H1 (cell line): Measurements from ENCODE around the gene UBR2. TPM values are rescaled to one million over a fixed set of nuclear protein-coding genes. Genes with fewer than 3 reads are reported as not detected.

Source experiments
- CTCF ChIA-PET: fragments of 300-600 bp; sonication (Branson Sonifier 250); formaldehyde crosslinking; loops from one replicate; lab custom pipeline; 2021; ENCODE audit not compliant: partially characterized antibody; lab: Charles Lee
- POLR2A ChIA-PET: fragments of 300-600 bp; sonication (Branson Sonifier 250); formaldehyde crosslinking; loops from one replicate; lab custom pipeline; 2021; ENCODE audit warnings: inconsistent platforms; ENCODE audit not compliant: partially characterized antibody; lab: Charles Lee
- DNase-seq, 2 experiments: peaks; one replicate each; pipeline versions ENCODE4 v3.0.0 to v3.0.0-alpha.2; 2010 to 2022; ENCODE audit warnings: low spot score in 2 of 2, low read depth in 1 of 2, mixed read lengths in 1 of 2
- FAIRE-seq: peaks from 2 replicates; lab custom pipeline; 2011; peaks lifted over from hg19 to GRCh38; lab: Jason Lieb, UNC
- H2AFZ ChIP-seq: 2 replicates; pipeline ENCODE4 v1.8.1; 2012; ENCODE audit warnings: low read length, inconsistent platforms
- H2AK5ac ChIP-seq: 2 replicates; pipeline ENCODE4 v1.6.1; 2013; ENCODE audit warnings: low read depth, low read length
- H2BK120ac ChIP-seq: replicated peaks from 2 replicates; pipeline ENCODE3; 2013; ENCODE audit warnings: low read depth, low read length, inconsistent platforms
- H2BK12ac ChIP-seq: 2 replicates; pipeline ENCODE4 v1.6.1; 2013; ENCODE audit warnings: low read depth, low read length
- H2BK15ac ChIP-seq: 2 replicates; pipeline ENCODE4 v1.6.1; 2013; ENCODE audit warnings: low read length
- H2BK20ac ChIP-seq: 2 replicates; pipeline ENCODE4 v1.6.1; 2013; ENCODE audit warnings: low read length
- H2BK5ac ChIP-seq: 2 replicates; pipeline ENCODE4 v1.6.1; 2013; ENCODE audit warnings: low read depth, low read length
- H3K14ac ChIP-seq: 2 replicates; pipeline ENCODE4 v1.6.1; 2013; ENCODE audit warnings: inconsistent platforms; ENCODE audit not compliant: insufficient read length
- H3K18ac ChIP-seq: 2 replicates; pipeline ENCODE4 v1.6.1; 2013; ENCODE audit warnings: low read length; ENCODE audit errors: extremely low read depth
- H3K23ac ChIP-seq: 2 replicates; pipeline ENCODE4 v1.6.1; 2013; ENCODE audit warnings: inconsistent platforms; ENCODE audit not compliant: insufficient read length
- H3K23me2 ChIP-seq: 2 replicates; pipeline ENCODE4 v1.6.1; 2013; ENCODE audit warnings: low read depth, low read length
- H3K27ac ChIP-seq: 2 replicates; pipeline ENCODE4 v1.6.1; 2011; ENCODE audit warnings: low read depth, low read length, inconsistent platforms
- H3K27me3 ChIP-seq, 4 experiments: replicated peaks in 1 of 4; 1 replicate in 1 of 4; 2 replicates in 3 of 4; pipeline versions ENCODE4 v1.6.1 to v1.8.1; 2011 to 2013; ENCODE audit warnings: low read length in 3 of 4, mild to moderate bottlenecking in 3 of 4, inconsistent platforms in 2 of 4, mixed read lengths in 2 of 4, moderate library complexity in 1 of 4; ENCODE audit not compliant: control insufficient read depth in 3 of 4, insufficient read depth in 3 of 4; ENCODE audit errors: extremely low read depth in 1 of 4
- H3K36me3 ChIP-seq, 4 experiments: 2 replicates each; pipeline versions ENCODE4 v1.6.1 to v1.8.1; 2011 to 2013; ENCODE audit warnings: mild to moderate bottlenecking in 4 of 4, low read length in 3 of 4, moderate library complexity in 2 of 4, control low read depth in 1 of 4, inconsistent platforms in 1 of 4; ENCODE audit not compliant: insufficient read depth in 4 of 4, control insufficient read depth in 2 of 4
- H3K4ac ChIP-seq: replicated peaks from 2 replicates; pipeline ENCODE3; 2013; ENCODE audit warnings: low read length, low read depth, mixed read lengths, inconsistent platforms; ENCODE audit not compliant: insufficient read length
- H3K4me1 ChIP-seq, 4 experiments: replicated peaks in 1 of 4; 1 replicate in 1 of 4; 2 replicates in 3 of 4; pipeline versions ENCODE4 v1.6.1 to v1.8.1; 2011 to 2013; ENCODE audit warnings: low read length in 3 of 4, inconsistent platforms in 2 of 4, mixed read lengths in 1 of 4; ENCODE audit not compliant: insufficient read depth in 4 of 4, control insufficient read depth in 3 of 4
- H3K4me2 ChIP-seq, 2 experiments: 2 replicates each; pipeline versions ENCODE4 v1.6.1 to v1.8.1; 2011 to 2013; ENCODE audit warnings: low read depth in 2 of 2, low read length in 2 of 2, control low read depth in 1 of 2, inconsistent platforms in 1 of 2, mild to moderate bottlenecking in 1 of 2; ENCODE audit not compliant: insufficient read depth in 1 of 2
- H3K4me3 ChIP-seq, 4 experiments: fragments of 200-600, 300-600 bp in 1 of 4; sonication (generic), shearing (Covaris generic), sonication (Bioruptor Twin) in 1 of 4; 2 replicates each; pipeline versions ENCODE4 v1.5.1 to v1.8.1; 2011 to 2016; ENCODE audit warnings: low read length in 4 of 4, low read depth in 3 of 4, control low read depth in 2 of 4, inconsistent platforms in 2 of 4, mild to moderate bottlenecking in 2 of 4, mixed read lengths in 1 of 4, moderate library complexity in 1 of 4; ENCODE audit not compliant: insufficient read depth in 2 of 4; ENCODE audit errors: extremely low read depth in 1 of 4
- H3K56ac ChIP-seq: replicated peaks from 2 replicates; pipeline ENCODE3; 2013; ENCODE audit warnings: low read depth, mild to moderate bottlenecking, mixed read lengths, low read length, inconsistent platforms; ENCODE audit not compliant: insufficient read length
- H3K79me1 ChIP-seq: 2 replicates; pipeline ENCODE4 v1.6.1; 2013; ENCODE audit warnings: low read depth, low read length, control low read depth
- H3K79me2 ChIP-seq, 2 experiments: 2 replicates each; pipeline versions ENCODE4 v1.6.1 to v1.8.1; 2012 to 2013; ENCODE audit warnings: low read length in 2 of 2, mild to moderate bottlenecking in 2 of 2, inconsistent platforms in 1 of 2; ENCODE audit not compliant: insufficient read depth in 2 of 2, control insufficient read depth in 1 of 2
- H3K9ac ChIP-seq, 4 experiments: replicated peaks in 1 of 4; 1 replicate in 1 of 4; 2 replicates in 3 of 4; pipeline versions ENCODE4 v1.6.1 to v1.8.1; 2011 to 2013; ENCODE audit warnings: low read depth in 3 of 4, low read length in 3 of 4, control low read depth in 2 of 4, mild to moderate bottlenecking in 2 of 4, moderate library complexity in 2 of 4, inconsistent platforms in 1 of 4; ENCODE audit errors: extremely low read depth in 1 of 4
- H3K9me3 ChIP-seq, 2 experiments: 2 replicates each; pipeline versions ENCODE4 v1.6.1 to v1.8.1; 2012 to 2013; ENCODE audit warnings: mild to moderate bottlenecking in 2 of 2, moderate library complexity in 2 of 2, control low read depth in 1 of 2, inconsistent platforms in 1 of 2, low read depth in 1 of 2, low read length in 1 of 2, mixed read lengths in 1 of 2; ENCODE audit not compliant: insufficient read depth in 2 of 2
- H4K20me1 ChIP-seq, 2 experiments: replicated peaks in 1 of 2; 2 replicates each; pipeline versions ENCODE3 to v1.8.1; 2011 to 2013; ENCODE audit warnings: inconsistent platforms in 2 of 2, low read length in 2 of 2, mild to moderate bottlenecking in 1 of 2; ENCODE audit not compliant: insufficient read depth in 2 of 2, control insufficient read depth in 1 of 2
- H4K5ac ChIP-seq: 2 replicates; pipeline ENCODE4 v1.6.1; 2013; ENCODE audit warnings: low read length, low read depth, mixed read lengths, inconsistent platforms; ENCODE audit not compliant: insufficient read length
- H4K8ac ChIP-seq: 2 replicates; pipeline ENCODE4 v1.8.0; 2013; ENCODE audit warnings: mild to moderate bottlenecking, moderate library complexity, low read length, inconsistent platforms; ENCODE audit not compliant: insufficient read depth; ENCODE audit errors: extremely low read depth
- H4K91ac ChIP-seq: replicated peaks from 2 replicates; pipeline ENCODE3; 2013; ENCODE audit warnings: low read length, mixed read lengths, inconsistent platforms; ENCODE audit not compliant: insufficient read length
- BRCA1 ChIP-seq: IDR thresholded peaks from 2 replicates; pipeline ENCODE4 v1.6.1; 2012; ENCODE audit warnings: low read depth, low read length, improper control_type of control experiment
- CHD2 ChIP-seq: IDR thresholded peaks from 2 replicates; pipeline ENCODE4 v1.6.1; 2012; ENCODE audit warnings: low read length, improper control_type of control experiment
- EP300 ChIP-seq, 2 experiments: IDR thresholded peaks; 1 replicate in 1 of 2; 2 replicates in 1 of 2; pipeline ENCODE4 v1.6.1; 2011 to 2012; ENCODE audit warnings: low read depth in 2 of 2, low read length in 2 of 2, mild to moderate bottlenecking in 2 of 2, borderline replicate concordance in 1 of 2, inconsistent platforms in 1 of 2, moderate library complexity in 1 of 2
- GABPA ChIP-seq: IDR thresholded peaks from 2 replicates; pipeline ENCODE4 v1.6.1; 2011; ENCODE audit warnings: mild to moderate bottlenecking, low read length, moderate library complexity, borderline replicate concordance; ENCODE audit not compliant: insufficient read depth
- HDAC2 ChIP-seq, 2 experiments: fragments of 300-600 bp in 1 of 2; sonication (generic) in 1 of 2; IDR thresholded peaks; 2 replicates each; pipeline ENCODE4 v1.6.1; 2011 to 2012; ENCODE audit warnings: low read depth in 2 of 2, low read length in 2 of 2, mild to moderate bottlenecking in 2 of 2, moderate library complexity in 2 of 2, borderline replicate concordance in 1 of 2, inconsistent platforms in 1 of 2
- POLR2AphosphoS5 ChIP-seq: IDR thresholded peaks from 2 replicates; pipeline ENCODE4 v1.6.1; 2011; ENCODE audit warnings: low read depth, low read length
- RFX5 ChIP-seq: IDR thresholded peaks from 2 replicates; pipeline ENCODE4 v1.6.1; 2011; ENCODE audit warnings: low read depth, low read length, improper control_type of control experiment, borderline replicate concordance
- RNF2 ChIP-seq: fragments of 200-900, 300-1000 bp; sonication (generic); IDR thresholded peaks from 2 replicates; pipeline ENCODE4 v1.7.1; 2016; ENCODE audit warnings: borderline replicate concordance, low read depth, mild to moderate bottlenecking, antibody characterized with exemption, low read length; ENCODE audit not compliant: poor library complexity, severe bottlenecking; ENCODE audit errors: missing control alignments
- SP2 ChIP-seq: IDR thresholded peaks from 2 replicates; pipeline ENCODE4 v1.6.1; 2012; ENCODE audit warnings: mild to moderate bottlenecking, low read length, inconsistent platforms
- SRF ChIP-seq: IDR thresholded peaks from 2 replicates; pipeline ENCODE4 v1.6.1; 2011; ENCODE audit warnings: mild to moderate bottlenecking, low read depth, low read length, moderate library complexity
- TCF12 ChIP-seq: IDR thresholded peaks from 2 replicates; pipeline ENCODE4 v1.6.1; 2011; ENCODE audit warnings: low read depth, mild to moderate bottlenecking, low read length
- YY1 ChIP-seq: IDR thresholded peaks from 2 replicates; pipeline ENCODE4 v1.6.1; 2011; ENCODE audit warnings: low read depth, mild to moderate bottlenecking, low read length
- ZNF274 ChIP-seq: IDR thresholded peaks from 2 replicates; pipeline ENCODE4 v1.7.0; 2012; ENCODE audit warnings: low read length, borderline replicate concordance; ENCODE audit errors: extremely low read depth
- whole genome bisulfite sequencing, 2 experiments: shearing (Covaris generic) in 1 of 2; methylation state at CpG; one replicate each; pipeline versions ENCODE4 v1.1.6 to v1.1.7; 2013 to 2015; ENCODE audit warnings: low lambda C conversion rate in 2 of 2, mixed read lengths in 2 of 2, inconsistent platforms in 1 of 2, low coverage in 1 of 2, missing lambda C conversion rate in 1 of 2; ENCODE audit not compliant: insufficient replicate concordance in 2 of 2, insufficient coverage in 1 of 2, insufficient read length in 1 of 2; ENCODE audit errors: extremely low coverage in 1 of 2, missing lambda C conversion rate in 1 of 2; 5-methylcytosine and 5-hydroxymethylcytosine counted together
- polyA plus RNA-seq, 7 experiments: library from polyadenylated mRNA; depleted of rRNA in 3 of 7; stranded (reverse) in 5 of 7; unstranded in 2 of 7; fragments of >200 nt in 5 of 7; fragments of 200-250 nt in 2 of 7; gene quantifications; 1 replicate in 5 of 7; 2 replicates in 1 of 7; 4 replicates in 1 of 7; pipeline versions ENCODE4 v1.2.1 to v1.2.3, GENCODE V29; 2011 to 2013; ENCODE audit warnings: missing spikeins in 2 of 7, mixed read lengths in 2 of 7
- total RNA-seq: library from RNA; stranded (reverse); fragmentation: NEBNext Ultra II Directional; extraction: Animal tissue kit (Norgen Biotek cat#: 25700); gene quantifications from 2 replicates; pipeline ENCODE4 v1.2.1, GENCODE V29; 2021
- TF ChIP-seq, protein P1 (sequence below): IDR thresholded peaks from 2 replicates; pipeline ENCODE4 v1.6.1; 2011; ENCODE audit warnings: low read depth, mild to moderate bottlenecking, low read length; ENCODE audit not compliant: insufficient read depth

The UBR2 gene
- total and polyA plus RNA-seq, 2 of the 8 experiments (the other 6 are each of a cell fraction or from before 2014, with no cell fraction given) = 6.5 to 19.5 TPM

GRCh38 chr6:42519779-42520178 is 44.0 kb upstream of the UBR2 start:
- H3K4ac ChIP-seq = no peak overlapping the region
- H3K79me1 ChIP-seq = no peaks in the 10 kb centered on the region
- no peak overlapping the region for H2AK5ac ChIP-seq
- no peak overlapping the region for H3K4me3 ChIP-seq
- no peak for FAIRE-seq
- H3K18ac ChIP-seq = no peak overlapping the region
- no peak overlapping the region for H4K5ac ChIP-seq
- H2AFZ ChIP-seq = no peak overlapping the region
- H2BK15ac ChIP-seq = no peak overlapping the region
- no peak for DNase-seq
- H4K20me1 ChIP-seq = no peaks in the 10 kb centered on the region
- H2BK5ac ChIP-seq = no peak overlapping the region
- no peaks in the 10 kb centered on the region; a peak in 1 of 4 replicates for H3K9me3 ChIP-seq
- no peaks in the 10 kb centered on the region for H3K4me1 ChIP-seq
- no peaks in the 10 kb centered on the region for H3K79me2 ChIP-seq
- H2BK12ac ChIP-seq = no peak overlapping the region
- WGBS, 2 experiments = 92% methylated on average over 2 of the region's 2 CpGs; no CpG with 5 or more reads in 1 of the 2 experiments
- no peak overlapping the region for H2BK20ac ChIP-seq
- no peaks in the 10 kb centered on the region for H3K23me2 ChIP-seq
- H3K9ac ChIP-seq = no peak overlapping the region
- no peak overlapping the region for H3K4me2 ChIP-seq
- no peak overlapping the region for H2BK120ac ChIP-seq
- no peak overlapping the region for H3K14ac ChIP-seq
- H3K27ac ChIP-seq = no peak overlapping the region
- ChIA-PET CTCF (interaction anchor here (0.9 to 5.3 kb wide), 5 partner anchors 10 to 115 kb away, joined by 3 to 38 read pairs (median 5); no protein-coding TSS in a partner anchor), POLR2A (no interaction called here)
- H3K27me3 ChIP-seq = peaks cover 0 to 1% (median 0%) of the 10 kb centered on the region in 4 experiments; a peak in 1 of 7 replicates
- H3K23ac ChIP-seq = no peak overlapping the region
- H3K56ac ChIP-seq = no peak overlapping the region
- no peak overlapping the region for H4K91ac ChIP-seq
- no peak overlapping the region for H4K8ac ChIP-seq
- H3K36me3 ChIP-seq = no peaks in the 10 kb centered on the region
- TF ChIP-seq YY1 = no peak
- TF ChIP-seq CHD2 = no peak
- no peak for TF ChIP-seq BRCA1
- no peak for TF ChIP-seq RFX5
- TF ChIP-seq POLR2AphosphoS5 = no peak
- no peak for TF ChIP-seq ZNF274
- TF ChIP-seq, protein P1, sequence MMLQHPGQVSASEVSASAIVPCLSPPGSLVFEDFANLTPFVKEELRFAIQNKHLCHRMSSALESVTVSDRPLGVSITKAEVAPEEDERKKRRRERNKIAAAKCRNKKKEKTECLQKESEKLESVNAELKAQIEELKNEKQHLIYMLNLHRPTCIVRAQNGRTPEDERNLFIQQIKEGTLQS = no peak
- no peak for TF ChIP-seq RNF2
- TF ChIP-seq SP2 = no peak
- TF ChIP-seq HDAC2 (IDR thresholded peaks at IDR 0.05; ENCODE audit: borderline replicate concordance in 1 of 2, low read depth in 2 of 2, low read length in 2 of 2) = no peak
- no peak for TF ChIP-seq SRF
- TF ChIP-seq TCF12 = no peak
- no peak for TF ChIP-seq EP300 (IDR thresholded peaks at IDR 0.05; ENCODE audit: borderline replicate concordance in 1 of 2, low read depth in 2 of 2, low read length in 2 of 2)
- TF ChIP-seq GABPA = no peak
